Suppressor macrophage (primary cell): ENCODE measurements around the gene ESRP2.

ENCODE experiments used
- DNase-seq, 4 experiments: peaks; one replicate each; pipeline ENCODE4 v3.0.0-alpha.2; 2020 to 2022

ESRP2 gene

GRCh38 chr16:68237243-68238028, 1.5 kb upstream of the ESRP2 start:
- peak; percentile 97 to 99 (median 98) for DNase-seq

- DNase-seq, result peak in 1 of 4 experiments; percentile 4
These were observed 907 bp upstream of the ESRP2 start for GRCh38 chr16:68236826-68237242.

- peak in 1 of 4 experiments; percentile 31 for DNase-seq
These were observed 354 bp upstream of the ESRP2 start for GRCh38 chr16:68236137-68236825.

GRCh38 chr16:68235108-68235886, 630 bp downstream of the ESRP2 start:
- DNase-seq, result no peak

- DNase-seq, result peak in 2 of 4 experiments; percentile 26 to 31
These were observed 1.5 kb downstream of the ESRP2 start for GRCh38 chr16:68234188-68235107.

GRCh38 chr16:68233835-68234187, 2.1 kb downstream of the ESRP2 start:
- DNase-seq, result peak in 1 of 4 experiments; percentile 33

- DNase-seq, result no peak
These were observed 2.7 kb downstream of the ESRP2 start for GRCh38 chr16:68233085-68233834.

DNA sequence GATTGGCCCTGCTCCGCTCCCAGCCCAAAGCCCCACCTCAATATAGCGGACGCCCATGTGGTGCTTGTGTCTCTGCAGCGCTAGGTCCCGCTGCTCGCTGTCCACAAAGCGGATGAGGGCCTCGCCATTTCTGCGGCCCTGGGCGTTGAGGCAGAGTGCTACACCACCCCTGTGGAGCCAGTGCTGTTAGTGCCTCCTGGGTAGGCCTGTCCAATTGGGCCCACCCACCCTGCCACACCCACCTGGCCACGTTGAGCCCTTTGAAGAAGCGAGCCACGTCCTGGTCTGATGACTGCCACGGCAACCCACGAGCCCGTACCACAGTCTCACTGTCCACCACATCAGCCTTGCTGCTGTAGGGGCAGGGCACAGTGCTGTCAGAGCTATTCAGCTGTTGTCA, 3.6 kb downstream of the ESRP2 start:
- no peak for DNase-seq

DNA sequence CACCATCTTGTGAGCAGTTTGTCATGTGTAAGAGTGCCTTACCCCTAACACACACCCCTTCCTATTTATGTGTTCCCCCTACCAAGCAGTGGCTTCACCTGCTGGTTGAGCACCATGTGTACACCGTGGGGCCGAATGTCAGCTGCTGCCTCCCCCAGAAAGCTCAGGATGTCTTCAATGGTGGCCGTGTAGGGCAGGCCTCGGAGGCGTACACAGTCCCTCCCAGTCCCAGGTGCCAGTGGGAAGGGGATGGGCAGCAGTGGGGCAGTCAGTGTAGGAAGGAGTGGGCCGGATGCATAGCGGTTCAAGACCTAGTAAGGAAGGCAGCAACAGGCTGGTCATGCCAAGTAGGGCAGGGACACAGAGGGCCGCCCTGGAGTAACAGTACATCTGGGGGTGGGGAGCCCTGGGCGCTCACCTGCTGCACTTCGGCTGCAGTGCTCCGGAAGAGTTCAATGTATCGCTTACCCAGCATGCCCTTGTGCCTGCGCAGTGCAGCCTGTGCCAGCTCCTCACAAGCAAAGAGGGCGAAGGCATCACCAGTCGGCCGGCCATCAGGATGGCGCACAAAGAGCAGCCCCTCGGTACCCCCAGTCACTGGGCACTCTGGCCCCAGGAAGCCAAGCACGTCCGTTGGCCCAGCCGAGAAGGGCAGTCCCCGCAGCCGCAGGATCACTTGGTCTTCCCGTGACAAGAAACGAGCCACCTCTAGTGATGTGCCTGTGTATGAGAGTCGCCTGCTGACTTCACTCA, 4.4 kb downstream of the ESRP2 start:
- DNase-seq, result no peak

DNA sequence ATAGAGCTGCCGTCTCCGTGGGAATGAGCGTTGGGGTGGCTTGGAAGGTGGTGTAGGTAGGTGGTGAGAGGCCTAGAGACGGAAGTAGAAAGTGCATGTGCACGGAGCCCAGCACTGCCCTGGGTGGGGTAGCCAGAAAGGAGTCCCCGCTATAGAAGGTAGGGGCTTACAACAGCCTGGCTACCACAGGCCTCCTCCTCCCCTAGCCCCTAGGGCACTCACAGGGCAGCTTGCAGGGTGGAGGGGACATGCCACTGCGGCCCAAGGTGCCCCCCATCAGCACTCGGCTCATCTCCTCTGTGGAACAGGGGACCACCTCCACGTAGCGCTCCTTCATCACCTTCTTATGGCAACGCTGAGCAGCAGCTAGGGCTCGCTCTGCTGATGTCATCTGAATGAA, 5.0 kb downstream of the ESRP2 start:
- DNase-seq, result no peak

DNA sequence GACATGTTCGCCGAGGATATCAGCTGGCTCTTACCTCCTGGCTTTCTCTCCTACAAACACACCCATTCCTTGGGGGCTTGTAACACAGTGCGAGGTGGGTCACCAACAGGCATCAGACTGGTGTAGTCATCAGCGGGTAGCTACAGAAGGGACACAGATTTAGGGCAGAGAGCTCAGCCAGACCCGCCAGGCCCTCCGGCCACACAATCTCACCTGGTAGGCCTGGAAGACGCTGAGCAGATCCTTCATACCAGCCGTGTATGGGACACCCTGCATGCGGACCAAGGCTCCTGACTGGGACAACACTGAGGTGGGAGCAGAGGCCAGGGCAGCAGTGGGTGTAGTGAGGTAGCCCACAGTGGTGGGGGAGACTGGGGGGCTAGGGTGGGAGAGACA, 5.8 kb downstream of the ESRP2 start:
- DNase-seq, result no peak

DNA sequence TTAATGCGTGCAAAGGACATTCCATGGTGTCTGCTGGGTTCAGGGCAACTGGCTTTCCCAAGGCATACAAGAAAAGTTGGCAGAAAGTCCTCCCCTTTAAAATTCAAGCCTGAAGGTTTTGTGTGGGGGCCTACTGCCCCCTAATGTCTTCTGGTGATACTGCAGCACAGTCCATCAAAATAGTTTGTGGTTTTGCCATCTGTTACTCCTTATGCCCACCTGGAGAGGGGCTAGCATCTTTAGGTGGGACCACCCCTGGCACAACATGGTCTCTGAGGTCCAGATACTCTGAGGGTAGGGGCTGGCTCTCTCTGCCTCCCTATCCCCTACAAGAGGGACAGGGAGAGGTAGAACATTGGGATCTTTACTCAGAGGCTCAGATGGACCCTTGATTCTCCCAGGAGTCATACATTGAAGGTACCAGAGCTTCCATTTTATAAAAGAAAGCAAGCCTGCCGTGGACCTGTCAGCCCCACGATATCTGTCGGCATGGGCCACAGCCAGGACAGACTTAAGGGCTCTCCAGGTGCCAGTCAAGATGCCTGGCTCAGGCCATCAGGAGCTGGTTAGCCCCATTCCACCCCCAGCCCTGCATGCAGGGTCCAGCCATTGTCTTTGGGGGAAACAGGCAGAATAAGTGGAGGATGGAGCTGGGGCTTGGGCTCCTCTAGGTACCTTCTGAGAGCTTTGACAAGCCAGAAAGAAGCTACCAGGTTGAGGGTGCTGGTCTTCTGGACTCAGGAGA, 6.3 kb downstream of the ESRP2 start:
- DNase-seq, result peak; percentile 51 to 68 (median 62)

GRCh38 chr16:68228652-68229051, 7.3 kb downstream of the ESRP2 start:
- DNase-seq, result no peak

DNA sequence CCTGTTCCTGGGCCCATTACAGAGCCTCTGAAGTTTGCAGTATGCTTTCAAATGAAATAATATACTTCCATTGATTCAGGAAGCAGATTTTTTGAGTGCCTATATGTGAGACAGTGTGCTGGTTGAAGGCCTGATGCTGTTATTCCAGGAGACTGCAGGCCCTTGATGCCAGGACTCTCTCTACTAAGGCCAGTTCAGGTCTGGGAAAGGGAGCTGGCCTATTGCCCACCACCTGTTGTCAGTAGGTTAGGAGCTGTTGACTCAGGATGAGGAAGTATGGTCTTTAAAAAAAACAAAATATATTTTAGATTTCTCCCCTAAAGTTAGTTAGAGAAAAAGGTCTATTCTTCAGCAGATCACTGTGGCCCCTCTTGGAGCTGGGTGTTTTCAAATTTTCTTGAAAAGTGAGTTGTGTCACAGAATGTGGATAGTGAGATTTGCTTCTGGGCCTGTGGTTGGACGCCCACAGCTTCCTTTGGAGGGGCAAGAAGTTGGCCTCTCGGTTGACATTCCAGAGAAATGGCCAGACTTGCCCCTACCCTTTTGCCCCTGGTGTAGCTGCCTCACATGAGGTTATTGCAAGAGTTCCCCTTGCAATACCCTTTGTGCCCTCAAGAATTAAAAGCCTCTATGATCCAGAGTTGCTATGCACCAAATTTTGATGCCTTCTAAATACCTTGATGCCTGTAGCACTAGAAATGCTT, 7.9 kb downstream of the ESRP2 start:
- DNase-seq, result peak in 3 of 4 experiments; percentile 42 to 52 (median 45)

- no peak for DNase-seq
These were observed 8.6 kb downstream of the ESRP2 start for GRCh38 chr16:68227183-68227793.

DNA sequence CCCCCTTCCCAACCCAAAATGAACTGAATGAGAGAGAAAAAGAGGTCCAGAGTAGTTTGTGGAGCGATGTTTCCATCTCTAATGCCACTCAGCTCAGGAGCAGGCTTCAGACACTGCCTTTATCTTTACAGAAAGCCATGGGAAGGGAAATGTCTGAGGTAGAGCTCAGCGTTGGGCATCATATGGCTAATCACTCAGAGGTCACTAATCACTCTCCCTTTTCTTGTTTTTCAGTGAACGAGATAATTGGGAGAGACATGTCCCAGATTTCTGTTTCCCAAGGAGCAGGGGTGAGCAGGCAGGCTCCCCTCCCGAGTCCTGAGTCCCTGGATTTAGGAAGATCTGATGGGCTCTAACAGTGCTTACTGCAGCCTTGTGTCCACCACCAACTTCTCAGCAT, 9.8 kb downstream of the ESRP2 start:
- DNase-seq, result no peak

GRCh38 chr16:68223072-68223471, 12.9 kb downstream of the ESRP2 start:
- DNase-seq, result no peak

DNA sequence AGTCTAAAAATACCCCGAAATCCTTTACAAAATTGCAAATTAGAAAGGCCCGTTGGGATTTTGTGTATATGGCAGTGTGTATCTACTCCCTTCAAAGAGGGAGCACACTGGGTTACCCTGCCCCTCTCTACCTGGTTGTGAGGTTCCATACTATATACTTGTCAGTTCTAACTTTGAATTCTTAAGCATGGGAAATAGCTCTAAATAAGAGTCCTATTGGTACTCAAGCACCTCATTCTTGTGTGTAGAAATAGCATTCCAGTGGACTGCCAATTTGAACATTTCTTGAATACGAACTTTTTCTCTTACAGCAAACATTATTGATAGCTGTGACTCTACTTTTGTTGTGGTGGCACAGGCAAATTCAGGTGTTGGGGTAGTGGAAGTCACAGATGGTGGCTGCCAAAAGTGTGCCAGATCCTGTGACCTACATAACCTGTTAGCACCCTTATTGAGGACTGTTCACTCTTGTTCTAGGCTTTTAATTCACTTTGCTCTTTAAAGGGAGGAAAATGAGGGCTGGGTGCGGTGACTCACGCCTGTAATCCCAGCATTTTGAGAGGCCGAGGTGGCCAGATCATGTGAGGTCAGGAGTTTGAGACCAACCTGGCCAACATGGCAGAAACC, 16.1 kb downstream of the ESRP2 start:
- no peak for DNase-seq
